Hematopoietic multipotent progenitor cell treated with erythropoietin and hydrocortisone succinate and interleukin-3 and kit ligand, for 4 days (in vitro differentiated cells): ENCODE data around the gene GJA9.

Experiments
- DNase-seq: peaks from one replicate; pipeline ENCODE4 v3.0.0-alpha.2; 2015

GJA9 gene

GRCh38 chr1:38881487-38881886 is at the start of gene GJA9:
GJA9 (minus strand) TSS chr1:38881587; CDS start chr1:38876098, 5,489 bp downstream.
- no peak for DNase-seq

- peak; percentile 21 for DNase-seq
Observed at GRCh38 chr1:38929476-38929875, 48.1 kb upstream of the GJA9 start.

- no peak for DNase-seq
Observed at GRCh38 chr1:38929054-38929453, 47.7 kb upstream of the GJA9 start.

- no peak for DNase-seq
Observed at GRCh38 chr1:38926091-38926490, 44.7 kb upstream of the GJA9 start.

- peak; percentile 18 for DNase-seq
Observed at GRCh38 chr1:38925391-38925790, 44.0 kb upstream of the GJA9 start.

- peak; percentile 15 for DNase-seq
Observed at GRCh38 chr1:38923607-38924006, 42.2 kb upstream of the GJA9 start.

GRCh38 chr1:38919130-38919529 is 37.7 kb upstream of the GJA9 start:
- DNase-seq, result no peak

GRCh38 chr1:38918568-38918967 is 37.2 kb upstream of the GJA9 start:
- DNase-seq, result peak; percentile 8

GRCh38 chr1:38917772-38918171 is 36.4 kb upstream of the GJA9 start:
- DNase-seq, result no peak

- peak; percentile 13 for DNase-seq
Observed at GRCh38 chr1:38917337-38917736, 36.0 kb upstream of the GJA9 start.

- peak; percentile 92 for DNase-seq
Observed at GRCh38 chr1:38915352-38915948, 34.1 kb upstream of the GJA9 start.

- DNase-seq, result peak; percentile 37
Observed at GRCh38 chr1:38914908-38915307, 33.5 kb upstream of the GJA9 start.

- DNase-seq, result no peak
Observed at GRCh38 chr1:38908821-38909220, 27.4 kb upstream of the GJA9 start.

GRCh38 chr1:38905985-38906384 is 24.6 kb upstream of the GJA9 start:
- DNase-seq, result no peak

GRCh38 chr1:38899560-38899959 is 18.2 kb upstream of the GJA9 start:
- no peak for DNase-seq

- DNase-seq, result no peak
Observed at GRCh38 chr1:38898653-38899230, 17.4 kb upstream of the GJA9 start.

- DNase-seq, result no peak
Observed at GRCh38 chr1:38896169-38896568, 14.8 kb upstream of the GJA9 start.

GRCh38 chr1:38892976-38893375 is 11.6 kb upstream of the GJA9 start:
- no peak for DNase-seq

- peak; percentile 42 for DNase-seq
Observed at GRCh38 chr1:38891753-38892152, 10.4 kb upstream of the GJA9 start.

- no peak for DNase-seq
Observed at GRCh38 chr1:38889589-38889988, 8.2 kb upstream of the GJA9 start.

- no peak for DNase-seq
Observed at GRCh38 chr1:38888423-38889333, 7.3 kb upstream of the GJA9 start.

- DNase-seq, result no peak
Observed at GRCh38 chr1:38885092-38885491, 3.7 kb upstream of the GJA9 start.

- no peak for DNase-seq
Observed at GRCh38 chr1:38875811-38876210, 5.6 kb downstream of the GJA9 start.
